GM18873 (cell line): Measurements from ENCODE around the gene WNK1.
"Not testable (repeated sequence)": the region's sequence is repeated elsewhere in the genome, so short reads cannot be mapped to it uniquely, and the experiment has no call there.

ENCODE experiments used
- ATAC-seq: cut with Tn5 transposase; IDR thresholded peaks from one replicate; pipeline ENCODE4 v1.9.1; 2021; ENCODE audit warnings: mild to moderate bottlenecking, moderate library complexity, moderate number of reproducible peaks; ENCODE audit not compliant: unreplicated experiment, low FRiP score

WNK1 gene

DNA sequence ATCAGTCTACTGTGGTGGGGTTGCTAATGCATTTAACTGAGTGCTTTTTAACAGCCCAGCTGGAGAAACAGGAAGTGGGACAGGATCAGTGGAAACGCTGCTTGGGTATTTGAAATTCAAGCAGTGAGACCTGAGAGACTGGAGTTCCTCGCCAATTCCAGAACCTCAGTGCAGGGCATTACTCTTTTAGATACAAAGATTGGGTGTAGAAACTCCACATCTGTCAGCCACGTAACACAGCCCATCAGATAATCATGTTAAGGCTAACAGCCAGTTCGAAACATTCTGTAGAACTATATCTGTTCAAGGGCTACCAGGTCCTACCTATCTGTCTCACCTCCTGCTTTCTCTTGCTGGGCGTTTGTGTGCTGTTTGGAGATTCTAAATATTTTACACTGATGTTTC, 151.6 kb downstream of the WNK1 start:
- ATAC-seq: no peak

DNA sequence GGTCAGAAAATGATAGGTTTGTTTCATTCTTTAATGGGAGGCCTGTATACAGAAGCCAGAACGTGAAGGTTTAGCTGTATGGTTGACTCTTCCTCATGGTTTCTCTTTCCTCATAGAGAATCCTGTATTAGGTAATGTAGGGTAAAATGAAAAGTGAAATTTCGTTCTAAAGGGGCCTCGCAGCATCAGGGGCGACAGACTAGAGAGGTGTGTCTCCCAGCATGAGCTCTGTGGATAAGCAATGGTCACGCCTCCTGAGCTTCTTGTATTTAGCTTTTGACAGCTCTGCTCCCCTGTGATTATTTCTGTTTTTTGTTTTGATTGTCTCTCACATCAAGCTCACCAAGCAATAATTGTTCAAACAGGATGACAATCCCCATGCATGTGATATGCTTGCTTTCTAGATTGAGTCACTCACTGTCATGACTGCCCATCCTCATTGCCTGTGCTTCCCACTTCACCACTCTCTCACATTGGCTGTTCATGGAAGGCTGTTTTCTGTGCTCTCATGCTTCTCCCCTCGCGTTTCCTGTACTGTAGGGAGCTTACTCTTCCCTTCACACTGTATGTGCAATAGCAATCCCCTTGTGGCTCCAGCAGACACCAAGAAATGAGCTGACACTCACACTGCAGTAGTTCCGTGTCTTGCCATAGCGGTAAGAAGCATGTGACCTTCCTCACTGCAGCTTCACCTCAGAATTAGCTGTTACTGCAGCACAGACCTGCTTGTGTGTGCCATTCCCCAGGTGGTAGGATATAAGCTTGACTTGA, 153.1 kb downstream of the WNK1 start:
- ATAC-seq: no peak

- ATAC-seq: no peak
Measured at GRCh38 chr12:906062-906585, 153.7 kb downstream of the WNK1 start.

DNA sequence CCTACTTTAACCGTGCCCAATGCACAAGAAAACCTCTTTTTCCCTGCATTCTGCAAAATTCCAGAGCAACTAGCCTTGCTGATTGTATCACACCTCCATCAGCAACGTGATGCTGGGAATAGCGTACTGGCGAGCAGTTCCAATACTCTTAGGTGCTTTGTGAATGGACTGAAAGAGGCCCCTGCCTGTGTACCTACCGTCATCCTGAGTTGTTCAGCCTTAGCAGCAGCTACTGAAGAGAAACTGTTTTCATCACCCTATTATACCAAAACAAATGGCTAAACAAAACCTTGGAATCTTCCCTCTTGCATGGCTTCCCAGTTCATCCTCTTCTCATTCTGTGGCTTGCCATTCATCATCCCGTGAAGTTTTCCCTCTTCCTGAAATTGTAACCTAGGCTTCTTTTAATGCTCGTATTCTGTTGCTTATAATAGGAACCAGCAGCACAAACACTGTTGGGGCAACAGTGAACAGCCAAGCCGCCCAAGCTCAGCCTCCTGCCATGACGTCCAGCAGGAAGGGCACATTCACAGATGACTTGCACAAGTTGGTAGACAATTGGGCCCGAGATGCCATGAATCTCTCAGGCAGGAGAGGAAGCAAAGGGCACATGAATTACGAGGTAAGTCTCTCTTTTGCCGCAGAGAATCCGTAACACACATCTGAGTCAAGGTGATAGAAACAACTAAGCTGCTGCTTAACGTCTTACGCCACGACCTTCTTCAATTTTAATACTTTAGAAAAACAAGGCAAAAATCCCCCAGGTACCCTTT, 155.2 kb downstream of the WNK1 start:
- no peak for ATAC-seq

DNA sequence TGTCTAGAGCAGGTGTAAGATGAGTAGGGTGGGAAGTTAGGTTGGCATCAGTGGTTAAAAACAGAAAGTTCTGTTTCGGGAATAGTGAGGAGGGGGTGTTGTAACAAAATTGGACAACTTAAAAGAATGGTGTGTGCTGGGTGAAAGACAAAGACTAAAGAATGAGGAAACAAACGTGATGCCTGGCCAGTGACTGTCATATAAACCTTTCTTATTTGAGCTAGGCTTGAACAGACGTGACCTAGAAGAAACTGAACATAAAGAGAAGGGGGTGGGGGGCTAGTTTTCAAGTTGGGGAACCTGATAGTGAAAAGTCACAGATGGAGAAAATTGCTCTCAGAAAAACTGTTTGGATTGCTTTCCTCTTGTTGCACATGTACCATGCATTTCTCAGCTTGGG, 157.5 kb downstream of the WNK1 start:
- ATAC-seq: no peak

DNA sequence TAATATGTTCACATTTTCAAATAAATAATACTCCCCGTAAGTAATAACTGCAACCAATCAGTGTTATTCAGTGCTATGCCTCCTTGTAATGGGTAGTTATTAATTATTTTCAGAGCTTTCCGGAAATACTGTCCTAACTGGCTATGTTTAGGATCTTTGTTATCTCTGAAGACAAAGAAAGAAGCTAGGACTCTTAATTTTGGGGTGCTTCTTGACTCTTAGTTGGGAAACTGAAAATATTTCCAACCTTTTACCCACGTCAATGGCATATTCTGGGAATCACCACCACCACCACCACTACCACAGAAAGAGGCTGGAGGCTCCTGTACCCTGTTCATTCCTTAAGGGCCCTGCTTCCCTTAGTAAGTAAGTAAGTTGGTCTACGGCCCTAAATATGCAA, 158.0 kb downstream of the WNK1 start:
- no peak for ATAC-seq

DNA sequence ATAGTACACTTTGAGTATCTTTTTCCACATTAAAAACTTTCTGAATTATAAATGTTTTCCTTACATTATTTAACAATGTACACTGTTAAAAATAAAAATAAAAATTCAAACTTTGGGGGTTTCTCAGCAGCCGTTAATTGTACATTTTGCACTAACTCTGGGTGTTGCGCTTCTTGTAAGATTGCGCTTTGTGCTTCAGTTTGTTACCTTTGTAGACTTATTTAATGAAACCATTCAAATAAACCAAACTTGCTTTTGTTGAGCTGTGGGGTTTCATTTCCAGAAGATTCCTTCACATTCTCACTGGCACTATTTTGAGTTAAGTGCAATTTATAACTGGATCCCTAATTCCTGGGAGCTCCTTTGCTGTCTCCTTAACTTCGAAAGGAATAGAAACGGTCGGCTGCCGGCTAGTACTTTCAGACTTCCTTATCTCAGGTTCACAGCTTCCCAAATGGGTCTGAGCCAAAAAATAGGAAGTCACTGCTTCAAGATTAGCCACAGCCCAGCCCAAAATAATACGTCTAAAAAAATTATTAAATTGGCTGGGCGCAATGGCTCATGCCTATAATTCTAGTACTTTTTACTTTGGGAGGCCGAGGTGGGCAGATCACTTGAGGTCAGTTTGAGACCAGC, 158.9 kb downstream of the WNK1 start:
- no peak for ATAC-seq

DNA sequence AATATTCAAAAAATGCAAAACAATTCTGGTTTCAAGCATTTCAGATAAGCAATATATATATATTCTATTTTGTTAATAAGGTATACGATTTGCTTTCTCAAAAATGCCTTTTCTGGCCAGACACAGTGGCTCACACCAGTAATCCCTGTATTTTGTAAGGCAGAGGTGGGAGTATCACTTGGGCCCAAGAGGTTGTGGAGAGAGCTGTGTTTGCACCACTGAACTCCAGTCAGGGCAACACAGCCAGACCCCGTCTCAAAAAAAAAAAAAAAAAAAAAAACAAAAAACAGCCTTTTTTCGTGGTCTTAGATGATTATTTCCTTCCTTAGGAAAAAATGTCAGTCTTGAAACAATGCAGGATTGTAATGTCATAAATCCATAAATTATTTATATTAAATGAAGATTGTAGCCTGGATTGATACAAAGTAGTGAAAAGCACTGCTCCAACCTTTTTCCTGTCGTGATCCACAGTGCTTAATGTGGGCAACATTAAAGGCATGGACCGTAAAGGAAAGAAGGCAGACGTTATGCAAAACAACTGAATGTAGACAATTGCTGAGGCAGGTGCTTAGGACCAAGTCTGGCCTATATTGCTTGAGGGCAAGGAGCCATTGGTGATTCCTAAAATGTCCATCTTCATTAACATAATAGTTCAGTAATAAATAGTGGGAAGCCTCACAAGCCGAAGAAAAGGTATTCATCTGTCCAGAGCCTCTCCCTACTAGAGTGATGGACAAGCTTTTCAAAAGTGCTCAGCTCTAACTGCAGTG, 160.3 kb downstream of the WNK1 start:
- ATAC-seq: no peak

GRCh38 chr12:913919-914698, 161.7 kb downstream of the WNK1 start:
- ATAC-seq: no peak

- no peak for ATAC-seq
Measured at GRCh38 chr12:915090-915489, 162.7 kb downstream of the WNK1 start.

DNA sequence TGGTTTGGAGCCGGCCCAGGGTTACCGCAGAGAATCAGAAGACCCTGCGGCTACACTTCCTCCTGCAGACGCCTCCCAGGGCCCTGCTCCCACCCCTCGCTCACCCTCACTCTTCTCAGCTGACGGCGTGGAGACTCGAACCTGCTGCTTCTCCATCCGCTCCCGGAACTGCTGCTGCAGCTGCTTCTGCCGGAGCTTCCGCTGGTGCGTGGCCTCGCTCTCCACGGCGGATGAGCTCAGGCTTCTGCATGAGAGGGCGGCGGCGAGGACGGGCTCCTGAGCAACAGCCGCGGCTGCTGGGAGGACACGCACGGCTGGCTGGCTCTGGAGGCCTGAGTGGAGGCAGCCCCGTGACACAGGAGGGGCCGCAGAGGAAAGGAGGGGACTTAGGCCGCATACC, 163.9 kb downstream of the WNK1 start:
- ATAC-seq: no peak

DNA sequence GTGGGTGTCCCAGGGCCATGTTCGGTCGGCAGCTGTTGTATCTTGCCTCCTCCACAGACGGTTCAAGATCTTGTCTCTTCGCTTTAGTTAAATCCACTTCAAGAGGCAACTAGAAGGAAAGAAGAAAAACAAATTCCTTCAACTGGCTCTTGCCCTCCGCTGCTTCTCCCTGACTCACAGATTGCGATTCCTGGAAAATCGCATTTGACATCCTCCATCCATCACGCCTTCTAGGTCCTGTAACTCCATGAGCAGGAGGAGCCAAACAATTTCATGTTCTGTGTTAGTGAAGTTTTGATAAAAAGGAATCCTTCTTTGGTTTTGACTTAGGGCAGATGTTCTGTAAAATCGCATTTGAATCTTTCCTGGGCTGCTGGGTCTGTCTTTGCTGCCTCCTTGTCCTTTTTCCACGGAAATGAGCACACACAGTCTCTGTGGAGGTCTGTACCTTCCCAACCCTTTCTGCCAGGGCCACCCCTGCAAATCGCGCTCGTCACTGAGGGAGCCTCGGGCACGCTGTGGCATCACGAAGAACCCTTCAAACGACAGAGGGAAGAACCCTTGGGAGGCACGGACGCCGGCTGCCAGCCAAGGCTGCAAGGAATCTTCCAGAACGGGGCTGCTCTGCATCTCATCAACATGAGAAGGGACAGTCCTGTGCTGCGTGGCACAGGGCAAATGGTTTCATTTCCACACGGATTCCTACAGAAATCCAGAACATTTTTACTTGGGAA, 164.5 kb downstream of the WNK1 start:
- ATAC-seq: no peak

GRCh38 chr12:920676-921075, 168.3 kb downstream of the WNK1 start:
- ATAC-seq: no peak

GRCh38 chr12:922285-922684, 169.9 kb downstream of the WNK1 start:
- ATAC-seq: no peak

DNA sequence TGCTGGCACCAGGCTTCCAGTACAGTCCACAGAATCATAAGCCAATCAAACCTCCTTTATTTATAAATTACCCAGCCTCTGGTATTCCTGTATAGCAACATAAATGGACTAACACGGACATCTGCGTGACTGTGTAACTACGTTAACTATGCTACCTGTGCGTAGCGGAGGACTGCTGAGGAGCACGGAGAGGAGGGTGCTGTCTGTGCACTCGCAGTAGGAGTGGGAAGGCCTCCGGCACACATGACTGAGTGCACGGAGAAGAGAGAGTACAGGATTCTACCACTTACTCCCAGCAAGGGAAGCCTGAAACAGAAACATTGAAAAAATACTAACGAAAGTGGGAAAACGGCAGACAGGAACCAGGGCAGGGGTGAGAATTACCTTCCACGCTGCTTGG, 174.3 kb downstream of the WNK1 start:
- ATAC-seq: no peak

- ATAC-seq: no peak
Measured at GRCh38 chr12:931060-931459, 178.7 kb downstream of the WNK1 start.

GRCh38 chr12:931591-931990, 179.2 kb downstream of the WNK1 start:
- no peak for ATAC-seq

GRCh38 chr12:935891-936290, 183.5 kb downstream of the WNK1 start:
- not testable (repeated sequence) for ATAC-seq
